Fibroblast of skin of left quadriceps (primary cell): ENCODE results near the gene SNTG2.
"Not testable (repeated sequence)": the region's sequence is repeated elsewhere in the genome, so short reads cannot be mapped to it uniquely, and the experiment has no call there.

ENCODE experiments used
- DNase-seq, 2 experiments: peaks; one replicate each; pipeline ENCODE4 v3.0.0-alpha.2; 2013; ENCODE audit warnings: low read depth in 2 of 2

SNTG2 gene

DNA sequence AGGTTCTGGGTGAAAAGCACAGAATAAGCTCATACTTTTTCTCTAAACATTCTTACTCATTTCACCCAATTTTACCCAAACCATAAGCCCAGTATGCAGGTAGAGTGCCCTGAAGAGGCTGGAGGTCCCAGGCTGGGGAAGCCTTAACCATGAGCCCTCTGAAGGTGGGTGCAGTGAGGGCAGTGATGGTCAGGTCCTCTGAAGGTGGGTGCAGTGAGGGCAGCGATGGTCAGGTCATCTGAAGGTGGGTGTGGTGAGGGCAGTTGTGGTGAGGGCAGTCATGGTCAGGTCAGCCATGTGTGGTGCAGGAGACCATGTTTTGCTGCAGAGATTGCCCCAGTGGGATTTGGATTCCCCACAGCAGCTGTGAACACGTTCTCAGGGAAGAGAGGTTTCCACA, 148.8 kb downstream of the SNTG2 start:
- no peak for DNase-seq

DNA sequence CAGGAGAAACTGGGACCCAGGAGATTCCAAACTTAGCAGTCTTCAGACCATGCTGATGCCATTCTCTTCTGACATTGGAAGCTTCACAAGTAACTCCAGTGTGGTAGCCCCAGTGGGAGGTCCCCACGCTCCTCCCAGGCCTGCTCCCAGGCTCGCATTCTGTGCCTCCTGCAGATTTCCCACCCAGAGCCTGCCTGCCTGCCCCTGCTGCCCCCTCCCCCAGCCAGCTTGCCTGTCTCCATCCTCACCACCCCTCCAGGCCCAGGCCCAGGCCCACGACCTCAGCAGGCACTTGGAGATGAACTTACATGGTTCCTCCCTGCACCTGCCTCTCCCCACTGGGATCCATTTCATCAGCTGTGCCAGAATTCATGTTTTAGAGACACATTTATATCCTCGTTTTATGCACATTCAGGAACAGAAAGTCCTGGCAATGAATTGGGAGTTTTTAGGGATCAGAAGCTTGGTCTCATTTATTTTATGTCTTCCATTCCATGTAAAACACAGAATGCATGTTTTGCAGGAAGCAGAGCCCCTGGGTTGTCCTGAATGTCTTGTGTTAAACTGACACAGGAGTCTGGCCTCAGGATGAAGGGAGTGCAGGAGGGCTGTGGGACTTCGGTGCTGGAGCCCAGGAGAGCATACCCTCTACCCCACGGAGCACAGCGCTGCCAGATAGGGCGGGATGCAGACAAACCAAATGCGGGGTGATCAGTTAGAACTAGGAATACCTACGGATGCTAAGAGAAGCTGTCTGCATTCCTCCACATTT, 150.5 kb downstream of the SNTG2 start:
- no peak for DNase-seq

DNA sequence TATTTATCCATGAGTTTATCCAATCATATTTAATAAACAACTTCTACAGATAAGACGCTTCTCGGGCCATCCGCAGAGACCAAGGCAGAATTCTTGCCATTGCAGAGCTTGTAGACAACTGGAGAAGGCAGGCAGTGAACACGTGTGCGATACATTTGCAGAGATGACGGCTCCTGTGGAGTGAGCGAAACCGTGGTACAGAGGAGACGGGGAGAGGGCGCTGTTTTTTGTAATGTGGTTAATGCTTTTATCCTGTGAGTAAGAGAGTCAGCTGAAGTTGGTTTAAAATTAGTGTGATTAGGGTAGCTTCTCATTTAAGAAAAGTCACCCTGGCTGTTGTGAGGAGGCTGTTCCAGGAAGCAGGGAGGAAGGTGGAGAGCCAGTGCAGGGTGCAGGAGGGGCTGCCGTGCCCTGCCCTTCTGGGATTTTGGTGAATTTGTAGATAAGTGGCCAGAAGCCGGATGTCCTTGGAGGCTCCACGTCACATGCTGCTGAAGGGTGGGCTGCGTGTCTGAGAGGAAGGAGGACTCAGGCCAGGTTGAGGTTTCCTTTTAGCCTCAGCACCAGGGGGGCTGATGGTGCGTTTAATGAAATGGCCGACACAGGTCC, 151.4 kb downstream of the SNTG2 start:
- no peak for DNase-seq

DNA sequence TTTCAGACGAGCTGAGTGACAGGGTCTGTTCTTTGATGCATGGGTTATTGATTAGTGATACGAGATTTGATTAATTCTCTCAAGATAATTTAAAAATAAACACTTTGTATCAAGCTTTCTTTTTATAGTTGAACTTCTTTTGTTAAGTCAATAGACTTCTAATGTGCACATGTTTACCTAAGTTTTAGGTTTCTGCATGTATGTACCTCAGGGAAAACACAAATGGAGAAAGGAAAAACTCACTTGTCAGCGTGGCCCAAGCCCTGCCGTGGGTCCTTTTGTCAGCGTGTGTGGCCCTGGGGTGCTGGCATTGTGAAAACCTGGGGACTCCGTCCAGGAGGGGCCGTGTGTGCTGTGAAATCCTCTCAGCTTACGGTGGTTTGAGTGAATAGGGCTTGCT, 153.7 kb downstream of the SNTG2 start:
- no peak for DNase-seq

DNA sequence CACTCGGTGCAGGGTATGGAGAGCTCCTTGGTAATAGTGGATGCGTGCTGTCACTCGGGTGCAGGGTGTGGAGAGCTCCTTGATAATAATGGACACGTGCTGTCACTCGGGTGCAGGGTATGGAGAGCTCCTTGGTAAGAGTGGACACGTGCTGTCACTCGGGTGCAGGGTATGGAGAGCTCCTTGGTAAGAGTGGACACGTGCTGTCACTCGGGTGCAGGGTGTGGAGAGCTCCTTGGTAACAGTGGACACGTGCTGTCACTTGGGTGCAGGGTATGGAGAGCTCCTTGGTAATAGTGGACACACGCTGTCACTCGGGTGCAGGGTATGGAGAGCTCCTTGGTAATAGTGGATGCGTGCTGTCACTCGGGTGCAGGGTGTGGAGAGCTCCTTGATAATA, 155.7 kb downstream of the SNTG2 start:
- not testable (repeated sequence) for DNase-seq

DNA sequence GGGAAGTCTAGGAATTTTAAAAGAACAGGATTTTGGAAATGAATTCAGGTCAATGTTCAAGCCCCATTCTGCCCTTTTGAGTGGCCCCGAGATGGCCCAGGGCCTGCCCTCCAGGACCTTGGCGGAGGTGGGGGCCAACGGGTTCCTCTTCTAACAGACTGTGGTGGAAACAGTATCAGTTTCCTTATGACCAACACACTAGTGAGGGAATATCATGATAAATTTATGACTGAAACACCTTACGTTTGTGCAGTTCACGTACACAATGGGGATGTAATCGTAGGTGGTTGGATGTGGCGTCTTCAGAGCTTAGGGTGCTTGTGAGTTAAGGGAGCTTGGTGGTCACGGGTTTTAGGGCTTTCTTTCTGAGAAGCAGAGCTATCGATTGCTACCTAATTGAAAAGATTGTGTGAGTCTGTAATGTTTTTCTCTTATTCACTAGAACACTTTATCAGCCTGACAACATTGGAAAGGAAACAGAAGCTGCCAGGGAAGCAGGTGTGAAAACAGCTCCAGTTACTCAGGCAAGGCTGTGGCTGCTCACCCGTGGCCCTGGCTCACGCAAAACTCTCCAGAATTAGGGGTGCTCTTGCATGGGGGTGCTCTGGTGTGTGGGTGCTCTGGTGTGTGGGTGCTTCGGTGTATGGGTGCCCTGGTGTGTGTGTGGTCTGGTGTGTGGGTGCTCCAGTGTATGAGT, 165.3 kb downstream of the SNTG2 start:
- DNase-seq, result no peak

DNA sequence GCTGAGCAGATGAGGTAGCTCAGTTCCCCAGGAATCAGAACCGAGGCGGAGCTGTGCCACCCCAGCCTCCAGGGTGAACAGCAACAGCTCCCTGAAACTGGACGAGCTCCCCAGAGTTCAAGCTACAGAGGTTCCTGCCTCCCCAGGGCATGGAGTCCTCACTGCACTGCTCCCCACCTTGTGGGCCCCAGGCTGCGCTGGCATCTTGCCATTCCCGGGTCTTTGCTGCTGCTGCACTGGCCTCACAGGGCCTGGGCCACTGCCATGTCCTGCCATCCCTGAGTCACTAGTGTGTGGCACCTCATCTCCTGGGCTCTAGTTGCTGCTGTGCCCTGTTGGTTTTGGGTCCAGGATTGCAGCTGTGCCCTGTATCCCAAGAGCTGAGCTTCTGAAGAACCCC, 166.9 kb downstream of the SNTG2 start:
- no peak for DNase-seq

DNA sequence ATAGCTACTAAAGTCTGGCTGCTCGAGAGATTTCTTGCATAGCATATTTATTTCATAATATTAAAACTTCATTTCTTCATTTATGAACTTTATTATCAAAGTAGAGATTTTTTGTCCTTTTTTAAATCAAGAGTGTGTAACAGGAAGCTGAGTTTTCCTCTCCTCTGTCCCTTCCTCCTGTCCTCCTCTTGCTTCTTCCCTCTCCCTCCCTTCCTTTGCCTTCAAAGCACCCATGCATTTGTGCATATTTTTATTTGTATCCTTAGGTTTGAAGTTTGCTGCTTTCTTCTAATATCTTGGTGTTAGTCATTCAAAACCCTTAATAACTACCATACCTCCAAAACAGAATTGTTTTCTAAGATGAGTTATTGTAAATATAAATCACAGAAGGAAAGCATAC, 174.6 kb downstream of the SNTG2 start:
- no peak for DNase-seq

DNA sequence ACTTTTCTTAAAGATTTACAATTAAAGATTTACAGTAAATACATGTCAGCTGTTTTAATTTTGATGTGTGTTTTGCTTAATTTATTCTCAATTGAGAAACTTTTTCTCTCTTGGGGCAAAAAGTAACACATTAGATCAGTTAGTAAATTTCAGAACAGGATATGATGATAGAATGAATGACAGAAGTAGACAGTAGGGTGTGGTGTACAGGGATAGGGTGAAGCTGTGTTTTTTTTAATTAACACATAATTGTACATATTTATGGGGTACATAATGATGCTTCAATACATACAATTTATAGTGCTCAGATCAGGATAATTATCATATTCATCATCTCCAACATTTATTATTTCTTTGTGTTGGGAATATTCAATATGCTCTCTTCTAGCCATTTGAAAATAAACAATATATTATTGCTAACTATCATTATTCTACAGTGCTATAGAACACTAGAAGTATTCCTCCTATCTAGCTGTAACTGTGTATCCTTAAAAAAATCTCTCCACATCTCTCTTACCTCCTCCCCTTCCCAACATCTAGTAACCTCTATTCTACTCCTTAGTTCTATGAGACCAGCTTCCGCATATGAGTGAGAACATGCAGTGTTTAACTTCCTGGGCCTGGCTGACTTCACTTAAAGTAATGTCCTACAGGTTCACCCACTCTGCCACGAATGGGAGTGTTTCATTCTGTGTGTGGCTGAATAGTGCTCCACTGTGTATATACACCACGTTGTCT, 175.2 kb downstream of the SNTG2 start:
- no peak for DNase-seq

DNA sequence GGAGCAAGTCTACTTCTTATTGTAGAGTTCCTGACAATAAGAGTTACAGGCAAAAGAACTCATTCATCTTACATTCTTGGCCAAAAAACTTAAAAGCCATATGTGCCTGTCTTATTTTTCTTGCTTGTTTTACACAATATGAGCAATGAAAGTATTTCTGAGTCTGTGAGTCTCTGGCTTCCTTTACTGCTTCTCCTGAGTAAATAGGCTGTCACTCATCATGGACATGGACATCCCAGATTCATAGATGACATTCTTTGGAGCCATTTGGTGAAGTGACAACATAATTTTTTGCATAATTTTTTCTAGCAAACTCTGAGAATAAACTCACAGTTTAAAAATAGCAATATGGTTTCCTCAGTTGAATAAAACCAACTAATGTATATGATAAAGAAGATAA, 179.3 kb downstream of the SNTG2 start:
- no peak for DNase-seq

DNA sequence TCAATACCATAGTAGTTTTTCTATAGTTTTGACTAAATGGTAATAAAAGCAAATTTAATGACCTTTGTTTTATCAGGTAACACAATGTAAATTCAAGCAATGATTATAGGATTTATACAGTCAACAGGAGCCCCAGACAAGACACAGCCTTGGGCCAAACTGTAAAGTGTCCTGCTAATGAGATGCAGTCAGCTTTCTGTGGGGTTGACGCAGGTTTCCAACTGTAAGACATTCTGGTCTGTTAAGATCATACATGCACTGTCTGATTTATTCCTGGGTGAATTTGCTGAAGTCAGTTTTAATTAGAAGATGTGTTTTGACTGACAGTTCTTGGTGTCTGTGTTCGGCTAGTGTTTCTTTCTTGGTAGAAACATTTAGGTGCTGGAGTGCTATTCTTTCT, 180.3 kb downstream of the SNTG2 start:
- no peak for DNase-seq

DNA sequence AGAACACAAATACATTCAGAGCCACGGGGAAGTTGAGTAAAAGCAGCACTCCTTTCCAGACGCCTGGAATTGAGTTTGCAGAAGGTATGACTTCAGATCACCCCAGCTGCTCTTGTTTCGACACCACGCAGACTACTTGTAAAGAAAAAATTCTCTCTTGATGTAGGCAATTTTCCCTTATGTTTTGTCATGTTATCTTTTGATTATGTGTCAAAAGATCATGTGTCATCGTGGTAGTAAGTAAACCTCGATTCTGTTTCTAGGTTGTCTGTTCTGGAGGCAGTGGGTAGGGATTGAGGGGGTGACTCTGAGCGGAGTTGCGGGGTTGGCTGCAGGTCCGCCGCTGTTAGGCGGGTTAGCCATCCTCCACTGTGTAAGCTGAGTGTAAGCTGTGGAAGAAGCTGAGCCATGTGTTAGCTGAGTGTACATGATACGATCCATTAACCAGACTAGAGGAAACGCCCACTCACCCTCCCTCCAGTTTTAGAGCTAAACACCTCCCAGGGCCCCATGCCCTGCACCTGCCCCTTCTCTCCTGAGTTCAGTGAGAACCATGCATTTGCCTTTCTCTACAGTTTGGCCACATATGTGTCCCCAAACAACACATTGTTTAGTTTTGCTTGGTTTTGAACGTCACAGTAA, 181.8 kb downstream of the SNTG2 start:
- no peak for DNase-seq

DNA sequence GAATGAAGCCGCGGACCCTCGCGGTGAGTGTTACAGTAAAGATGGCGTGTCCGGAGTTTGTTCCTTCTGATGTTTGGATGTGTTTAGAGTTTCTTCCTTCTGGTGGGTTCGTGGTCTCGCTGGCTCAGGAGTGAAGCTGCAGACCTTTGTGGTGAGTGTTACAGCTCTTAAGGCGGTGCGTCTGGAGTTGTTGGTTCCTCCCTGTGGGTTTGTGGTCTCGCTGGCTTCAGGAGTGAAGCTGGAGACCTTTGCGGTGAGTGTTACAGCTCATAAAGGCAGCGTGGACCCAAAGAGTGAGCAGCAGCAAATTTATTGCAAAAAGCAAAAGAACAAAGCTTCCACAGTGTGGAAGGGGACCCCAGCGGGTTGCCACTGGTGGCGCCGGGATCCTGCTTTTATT, 183.2 kb downstream of the SNTG2 start:
- DNase-seq, result not testable (repeated sequence)

DNA sequence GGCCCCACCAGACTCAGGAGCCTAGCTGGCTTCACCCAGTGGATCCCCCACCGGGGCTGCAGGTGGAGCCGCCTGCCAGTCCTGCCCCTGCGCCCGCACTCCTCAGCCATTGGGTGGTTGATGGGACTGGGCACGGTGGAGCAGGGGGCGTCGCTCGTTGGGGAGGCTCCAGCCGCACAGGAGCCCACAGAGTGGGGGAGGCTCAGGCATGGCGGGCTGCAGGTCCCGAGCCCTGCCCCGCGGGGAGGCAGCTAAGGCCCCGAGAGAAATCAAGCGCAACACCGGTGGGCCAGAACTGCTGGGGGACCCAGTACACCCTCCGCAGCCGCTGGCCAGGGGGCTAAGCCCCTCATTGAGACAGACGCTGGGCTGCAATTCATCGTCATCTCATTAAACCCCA, 184.0 kb downstream of the SNTG2 start:
- no peak for DNase-seq

DNA sequence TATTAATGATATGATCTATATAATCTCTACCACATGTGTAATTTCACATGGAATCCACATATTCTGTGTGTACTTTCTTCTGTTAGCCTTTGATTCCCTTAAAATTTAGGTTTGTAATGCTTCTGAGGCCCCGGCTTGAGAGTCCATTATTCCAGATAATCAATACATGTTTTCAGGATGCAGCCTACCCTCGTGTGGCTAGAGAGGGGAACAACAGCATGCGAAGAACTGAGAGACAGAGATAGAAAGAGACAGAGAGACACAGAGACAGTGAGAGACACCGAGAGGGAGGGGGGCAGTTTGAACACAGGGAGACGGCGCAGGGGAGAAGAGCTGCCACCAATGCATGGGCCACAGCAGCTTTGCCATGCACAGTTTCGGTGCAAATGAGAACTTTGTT, 185.4 kb downstream of the SNTG2 start:
- DNase-seq, result peak in 1 of 2 experiments; percentile 1

DNA sequence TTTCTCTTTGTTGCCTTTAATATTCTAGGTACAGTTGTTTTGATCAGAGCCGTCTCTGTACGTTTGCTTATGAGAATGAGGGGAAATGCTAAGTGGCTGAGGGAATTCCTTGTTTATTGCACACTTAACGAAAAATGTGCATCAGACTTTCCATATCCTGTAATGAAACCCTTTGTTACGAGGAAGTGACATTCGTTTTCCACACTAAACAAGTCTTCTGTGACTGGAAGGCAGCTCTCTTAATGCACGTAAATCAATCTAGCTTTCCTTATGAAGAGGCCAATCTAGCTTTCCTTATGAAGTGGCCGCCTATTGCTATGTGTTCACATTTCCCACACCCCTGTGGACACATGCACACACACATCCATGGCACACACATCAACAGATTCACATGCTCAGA, 186.2 kb downstream of the SNTG2 start:
- no peak for DNase-seq

DNA sequence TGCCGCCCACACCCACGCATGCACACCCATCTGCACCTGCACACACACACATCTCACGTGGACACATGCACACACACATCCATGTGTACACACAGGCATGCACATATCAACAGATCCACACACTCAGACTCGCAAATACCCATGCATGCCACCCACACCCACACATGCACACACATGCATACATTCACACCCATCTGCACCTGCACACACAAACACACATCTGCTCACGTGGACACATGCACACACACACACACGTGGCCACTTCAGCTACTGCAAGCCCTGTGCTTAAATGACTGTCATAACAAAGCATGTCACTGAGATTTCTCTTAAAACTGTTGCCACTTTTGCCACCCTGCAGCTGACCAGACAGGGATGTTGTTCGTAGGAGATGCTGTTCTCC, 186.6 kb downstream of the SNTG2 start:
- no peak for DNase-seq

DNA sequence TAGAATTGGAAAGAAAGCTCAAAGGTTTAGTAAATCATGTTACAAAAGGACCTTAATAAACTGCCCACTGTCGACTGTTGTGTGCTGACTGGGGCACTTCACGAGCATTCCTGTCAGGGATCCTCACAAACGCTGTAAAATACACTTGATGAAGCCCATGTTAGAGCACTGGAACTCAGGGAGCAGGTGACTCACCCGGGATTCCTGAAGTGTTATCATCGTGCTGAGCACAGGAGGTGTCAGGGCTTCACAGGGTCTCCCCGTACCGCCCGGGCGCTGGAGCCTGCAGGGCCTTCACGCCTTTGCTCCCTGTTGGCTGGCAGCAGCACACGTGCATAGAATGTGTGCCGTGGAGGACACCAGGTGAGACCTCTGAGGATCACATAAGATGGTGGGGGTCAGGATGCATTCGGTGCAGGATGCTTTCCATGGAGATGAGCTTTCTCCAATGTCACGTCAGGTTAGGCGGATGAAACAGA, 187.3 kb downstream of the SNTG2 start:
- no peak for DNase-seq

DNA sequence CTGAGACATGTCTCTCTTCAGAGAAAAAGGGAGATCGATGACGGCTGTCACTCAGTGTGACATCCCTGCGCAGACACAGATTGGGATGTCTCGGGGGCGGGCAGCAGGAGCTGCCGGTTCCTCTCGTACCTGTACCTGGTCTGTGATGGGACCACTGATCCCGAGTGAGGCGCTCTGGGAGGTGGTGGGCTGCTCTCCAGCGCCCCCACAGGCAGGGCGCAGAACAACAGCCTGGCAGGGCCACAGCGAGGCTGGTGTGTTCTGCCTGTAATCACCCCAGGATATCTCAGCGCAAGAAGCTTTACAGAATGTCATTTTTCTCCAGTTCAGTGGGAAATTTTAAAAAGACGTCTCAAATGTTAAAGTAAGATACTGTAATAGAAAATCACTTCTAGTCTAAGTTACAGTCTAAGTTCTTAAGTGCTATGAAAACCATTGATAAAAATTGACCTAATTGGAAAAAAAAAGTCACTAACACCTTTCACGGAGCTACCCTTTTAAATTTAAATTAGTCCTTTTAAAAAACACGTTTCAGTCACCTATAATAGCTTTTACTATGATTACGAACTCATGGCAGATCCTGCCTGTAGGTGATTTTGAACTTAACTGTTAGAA, 189.8 kb downstream of the SNTG2 start:
- no peak for DNase-seq

DNA sequence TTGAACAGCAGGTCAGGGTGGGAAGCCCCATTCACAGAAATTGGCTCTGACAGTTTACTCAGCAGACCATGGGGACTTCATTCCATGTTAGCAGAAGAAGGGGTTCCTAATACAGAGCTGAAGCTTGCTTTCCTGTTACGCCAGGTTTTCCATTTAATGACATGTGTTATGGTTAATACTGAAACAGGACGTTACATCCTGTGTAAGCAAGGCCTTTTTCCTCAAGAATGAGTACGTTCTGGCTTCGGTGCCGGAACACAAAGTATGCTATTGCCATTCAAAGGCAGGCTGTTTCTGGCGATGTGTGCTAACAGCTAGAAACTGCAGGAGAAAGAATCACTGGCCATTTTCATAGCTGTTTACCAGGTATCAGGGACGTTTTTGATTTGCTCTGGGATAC, 190.4 kb downstream of the SNTG2 start:
- DNase-seq, result no peak

DNA sequence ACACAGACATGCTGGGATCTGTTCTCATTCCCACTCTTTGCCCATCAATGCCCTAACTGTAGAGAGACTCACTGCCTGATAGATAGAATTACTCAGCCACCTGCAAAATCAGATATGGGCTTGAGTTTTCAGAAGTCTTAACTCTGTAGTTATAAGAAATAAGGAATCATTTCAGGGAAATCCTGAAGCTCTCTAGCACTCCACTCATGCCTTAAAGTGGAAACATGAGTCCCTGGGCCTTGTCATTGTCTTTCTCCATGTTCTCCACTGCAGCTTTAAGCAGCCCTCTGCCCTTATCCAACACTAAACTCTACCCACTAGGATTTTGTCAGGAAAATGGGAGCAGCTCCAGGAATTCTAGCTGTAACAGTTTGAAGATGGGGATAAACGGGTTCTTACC, 192.5 kb downstream of the SNTG2 start:
- DNase-seq, result no peak
